Astrocyte of the spinal cord (primary cell): ENCODE results near the gene ELOVL5.

ENCODE experiments used
- DNase-seq: peaks from one replicate; pipeline ENCODE4 v3.0.0; 2011; ENCODE audit warnings: low read depth, low spot score
- H3K4me3 ChIP-seq: 2 replicates; pipeline ENCODE4 v1.5.1; 2011; ENCODE audit warnings: low read depth, mild to moderate bottlenecking, low read length, moderate library complexity
- in situ Hi-C: cut with HindIII; loops from 2 replicates; pipeline ENCODE4 v1.10.0; 2017; ENCODE audit warnings: low sequenced_read_pairs
- TF ChIP-seq, protein P1 (sequence below): IDR thresholded peaks from 2 replicates; pipeline ENCODE4 v1.5.1; 2012; ENCODE audit warnings: low read depth, mild to moderate bottlenecking, low read length, inconsistent platforms

The ELOVL5 gene

DNA sequence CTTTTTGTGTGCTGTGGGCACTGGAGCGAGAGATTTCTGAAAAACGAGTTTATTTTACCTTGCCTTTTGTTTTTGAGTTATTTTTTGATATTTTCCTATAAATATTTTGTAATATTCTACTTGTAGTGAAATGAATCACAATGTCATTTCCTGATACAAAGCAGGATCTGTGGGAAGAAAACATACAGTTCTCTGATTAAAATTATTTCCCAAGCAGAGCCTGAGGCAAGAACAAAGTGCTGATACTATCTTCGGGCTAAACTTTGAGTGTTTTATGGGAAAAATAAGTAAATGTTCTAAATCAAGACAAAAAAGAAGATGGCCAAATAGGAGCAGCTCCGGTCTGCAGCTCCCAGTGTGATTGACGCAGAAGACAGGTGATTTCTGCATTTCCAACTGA lies 33.7 kb upstream of the ELOVL5 start:
- in situ Hi-C loops: no loop called here
- DNase-seq: no peak
- H3K4me3 ChIP-seq: no peak overlapping the region
- TF ChIP-seq, protein P1, sequence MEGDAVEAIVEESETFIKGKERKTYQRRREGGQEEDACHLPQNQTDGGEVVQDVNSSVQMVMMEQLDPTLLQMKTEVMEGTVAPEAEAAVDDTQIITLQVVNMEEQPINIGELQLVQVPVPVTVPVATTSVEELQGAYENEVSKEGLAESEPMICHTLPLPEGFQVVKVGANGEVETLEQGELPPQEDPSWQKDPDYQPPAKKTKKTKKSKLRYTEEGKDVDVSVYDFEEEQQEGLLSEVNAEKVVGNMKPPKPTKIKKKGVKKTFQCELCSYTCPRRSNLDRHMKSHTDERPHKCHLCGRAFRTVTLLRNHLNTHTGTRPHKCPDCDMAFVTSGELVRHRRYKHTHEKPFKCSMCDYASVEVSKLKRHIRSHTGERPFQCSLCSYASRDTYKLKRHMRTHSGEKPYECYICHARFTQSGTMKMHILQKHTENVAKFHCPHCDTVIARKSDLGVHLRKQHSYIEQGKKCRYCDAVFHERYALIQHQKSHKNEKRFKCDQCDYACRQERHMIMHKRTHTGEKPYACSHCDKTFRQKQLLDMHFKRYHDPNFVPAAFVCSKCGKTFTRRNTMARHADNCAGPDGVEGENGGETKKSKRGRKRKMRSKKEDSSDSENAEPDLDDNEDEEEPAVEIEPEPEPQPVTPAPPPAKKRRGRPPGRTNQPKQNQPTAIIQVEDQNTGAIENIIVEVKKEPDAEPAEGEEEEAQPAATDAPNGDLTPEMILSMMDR: no peak

DNA sequence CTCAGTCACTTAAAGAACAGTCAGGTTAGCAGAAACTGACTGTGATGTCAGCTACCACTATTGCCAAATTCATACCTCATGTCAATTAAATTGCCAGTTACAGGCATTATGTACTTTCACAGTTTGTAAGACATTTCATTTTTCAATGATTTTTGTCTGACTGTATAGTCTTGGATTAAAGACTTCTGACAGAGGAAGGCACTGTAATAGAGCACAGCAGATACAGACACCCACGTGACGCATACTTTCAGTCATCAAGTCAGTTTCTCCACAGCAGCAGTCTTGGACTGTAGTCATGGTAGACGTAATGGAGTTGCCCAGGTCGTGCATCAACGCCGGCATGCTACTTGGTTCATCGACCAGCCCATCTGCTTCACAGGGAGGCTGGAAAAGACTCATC lies 29.5 kb upstream of the ELOVL5 start:
- no peak overlapping the region for H3K4me3 ChIP-seq
- TF ChIP-seq, protein P1: no peak
- DNase-seq: no peak
- in situ Hi-C loops: no loop called here

DNA sequence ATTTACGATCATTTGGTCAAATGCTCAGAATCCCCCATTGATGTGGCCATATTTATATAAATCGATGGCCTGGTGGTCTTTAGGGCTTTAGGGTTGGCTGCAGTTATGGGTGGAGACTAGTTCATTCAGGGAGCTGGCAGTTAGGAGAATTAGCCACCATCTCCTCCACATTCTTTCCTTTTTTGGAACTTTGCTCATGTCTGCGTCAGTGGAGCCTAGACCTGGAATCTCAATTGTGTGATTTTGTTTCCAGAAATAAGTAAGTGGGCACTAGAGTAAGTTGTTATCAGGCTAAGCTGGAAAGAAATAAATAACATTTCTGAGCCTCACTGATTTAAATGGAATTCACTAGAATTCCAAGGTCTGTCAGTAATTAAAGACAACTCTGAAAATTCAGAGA lies 29.0 kb upstream of the ELOVL5 start:
- in situ Hi-C loops: no loop called here
- no peak overlapping the region for H3K4me3 ChIP-seq
- TF ChIP-seq, protein P1: no peak
- no peak for DNase-seq

DNA sequence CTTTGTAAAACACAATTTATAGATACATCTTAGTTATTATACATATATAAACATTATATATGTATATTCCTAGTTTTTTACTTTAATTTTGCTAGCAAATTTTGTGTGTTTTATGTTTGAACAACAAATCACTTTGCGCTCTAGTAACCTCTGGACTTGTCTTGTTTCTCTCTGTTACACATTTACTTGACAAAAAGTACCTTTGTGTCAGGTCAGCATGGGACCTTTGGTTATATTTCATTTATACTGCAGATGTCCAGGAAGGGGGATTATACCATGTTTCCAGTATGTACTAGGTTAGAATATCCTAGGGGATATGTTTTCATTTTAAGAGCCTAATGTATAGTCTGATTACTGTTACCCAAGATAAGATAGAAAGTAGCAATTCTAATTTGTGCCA lies 28.5 kb upstream of the ELOVL5 start:
- H3K4me3 ChIP-seq: no peak overlapping the region
- in situ Hi-C loops: no loop called here
- TF ChIP-seq, protein P1: no peak
- no peak for DNase-seq

DNA sequence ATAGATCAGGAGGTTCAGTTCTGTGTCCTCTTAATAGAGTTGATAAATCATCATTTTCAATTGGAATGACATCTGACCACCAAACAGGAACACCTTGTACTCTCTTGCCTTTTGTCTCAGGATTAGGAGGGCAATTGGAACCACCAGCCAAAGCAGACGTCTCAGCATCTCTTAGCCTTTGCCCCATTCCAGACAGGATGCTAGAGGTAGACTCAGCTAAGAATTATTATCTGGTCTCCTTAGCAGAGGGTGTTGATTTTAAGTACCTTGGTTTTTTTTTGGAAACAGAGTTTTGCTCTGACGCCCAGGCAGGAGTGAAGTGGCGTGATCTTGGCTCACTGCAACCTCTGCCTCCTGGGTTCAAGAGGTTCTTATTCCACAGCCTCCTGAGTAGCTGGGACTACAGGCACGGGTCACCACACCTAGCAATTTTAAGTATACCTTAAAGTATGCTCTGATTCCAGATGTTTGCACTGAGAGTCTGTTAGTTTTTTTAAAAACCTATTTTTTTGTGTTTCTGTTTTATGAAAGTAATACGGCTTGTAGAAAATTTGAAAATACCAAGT lies 28.0 kb upstream of the ELOVL5 start:
- H3K4me3 ChIP-seq: no peak overlapping the region
- TF ChIP-seq, protein P1: no peak
- in situ Hi-C loops: no loop called here
- DNase-seq: no peak

DNA sequence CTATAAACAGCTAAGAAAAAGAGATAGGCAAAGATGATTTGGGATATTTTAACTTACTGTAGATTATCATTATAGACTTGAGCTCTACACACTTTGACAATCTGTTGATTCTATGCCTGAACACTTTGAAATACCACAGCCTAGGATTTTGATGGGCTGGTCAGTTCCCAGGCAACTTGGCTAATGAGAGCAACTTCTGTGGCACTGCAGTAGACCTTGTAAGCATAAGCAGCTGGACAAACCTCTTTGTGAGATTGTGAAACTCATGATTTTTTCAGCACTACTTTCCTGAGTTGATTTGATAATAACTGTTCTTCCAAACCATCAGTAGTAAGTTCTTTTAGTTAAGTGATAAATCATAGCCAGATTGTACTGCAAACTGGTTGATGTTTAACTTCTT lies 27.1 kb upstream of the ELOVL5 start:
- TF ChIP-seq, protein P1: no peak
- DNase-seq: no peak
- in situ Hi-C loops: no loop called here
- no peak overlapping the region for H3K4me3 ChIP-seq

DNA sequence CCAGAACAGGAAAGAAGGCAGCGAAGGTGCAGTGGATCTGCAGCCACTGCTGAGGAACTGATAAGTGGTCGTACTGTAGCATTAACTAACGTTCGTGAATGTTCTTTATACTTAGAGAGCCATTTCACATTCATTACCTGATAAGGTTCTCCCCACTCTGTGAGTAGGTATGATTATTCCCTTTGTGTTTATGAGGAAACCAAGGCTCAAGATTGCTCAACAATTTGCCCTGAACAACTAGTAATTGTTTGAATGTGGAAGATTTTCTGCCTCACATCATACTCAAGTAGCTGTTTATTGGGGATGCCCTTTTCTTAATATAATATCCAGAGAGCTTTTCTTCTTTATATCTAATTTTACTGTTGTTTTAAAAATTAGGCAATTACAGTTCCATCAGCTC lies 24.9 kb upstream of the ELOVL5 start:
- TF ChIP-seq, protein P1: no peak
- no peak for DNase-seq
- in situ Hi-C loops: no loop called here
- no peak overlapping the region for H3K4me3 ChIP-seq
